SK-N-SH (cell line): ENCODE measurements around the gene CAMK2N2. TPM values are rescaled to one million over a fixed set of nuclear protein-coding genes. Genes with fewer than 3 reads are reported as not detected.

Experiments
- CTCF ChIA-PET: fragments of 300-600, 350-600 bp; formaldehyde crosslinking; extraction: SDS; loops from one replicate; lab custom pipeline; 2021; lab: Yijun Ruan, JAX
- POLR2A ChIA-PET: fragments of 350-600 bp; sonication (Branson Sonifier 250); formaldehyde crosslinking; extraction: SDS; loops from one replicate; lab custom pipeline; 2020; ENCODE audit warnings: antibody characterized with exemption, inconsistent platforms; lab: Yijun Ruan, JAX
- DNase-seq: peaks from one replicate; pipeline ENCODE4 v3.0.0; 2012
- H2AFZ ChIP-seq: fragments of 200-600 bp; sonication (generic); 2 replicates; pipeline ENCODE4 v1.8.1; 2016; ENCODE audit warnings: antibody characterized with exemption, mild to moderate bottlenecking, low read depth
- H3F3A ChIP-seq: fragments of 200-600 bp; sonication (generic); replicated peaks from 2 replicates; pipeline ENCODE3; 2016; ENCODE audit warnings: antibody characterized with exemption, mild to moderate bottlenecking; ENCODE audit not compliant: insufficient read depth
- H3K27ac ChIP-seq, 2 experiments: fragments of 200-500 bp in 1 of 2; fragments of 200-600 bp in 1 of 2; sonication (Bioruptor generic) in 1 of 2; sonication (generic), shearing (Covaris generic) in 1 of 2; 2 replicates each; pipeline versions ENCODE4 v1.5.1 to v1.6.1; 2014 to 2016; ENCODE audit warnings: low read depth in 2 of 2, inconsistent platforms in 1 of 2, low read length in 1 of 2, mild to moderate bottlenecking in 1 of 2, mixed read lengths in 1 of 2
- H3K27me3 ChIP-seq: fragments of 200-600 bp; sonication (generic), shearing (Covaris generic); 2 replicates; pipeline ENCODE4 v1.6.1; 2016; ENCODE audit warnings: mixed run types; ENCODE audit not compliant: insufficient read depth
- H3K36me3 ChIP-seq, 2 experiments: fragments of 200-500 bp in 1 of 2; fragments of 200-600 bp in 1 of 2; sonication (Bioruptor generic) in 1 of 2; sonication (generic) in 1 of 2; replicated peaks in 1 of 2; 2 replicates each; pipeline versions ENCODE3 to v1.5.1; 2014 to 2016; ENCODE audit warnings: low read length in 1 of 2, mild to moderate bottlenecking in 1 of 2; ENCODE audit not compliant: insufficient read depth in 2 of 2, control insufficient read depth in 1 of 2
- H3K4me1 ChIP-seq, 2 experiments: fragments of 200-500 bp in 1 of 2; fragments of 200-600 bp in 1 of 2; sonication (Bioruptor generic) in 1 of 2; sonication (generic), shearing (Covaris generic) in 1 of 2; 2 replicates each; pipeline versions ENCODE4 v1.5.1 to v1.6.1; 2014 to 2016; ENCODE audit warnings: low read depth in 1 of 2, low read length in 1 of 2, mixed run types in 1 of 2; ENCODE audit not compliant: insufficient read depth in 2 of 2, control insufficient read depth in 1 of 2
- H3K4me2 ChIP-seq: fragments of 200-600 bp; sonication (generic), shearing (Covaris generic); 2 replicates; pipeline ENCODE4 v1.6.1; 2017; ENCODE audit warnings: mixed run types
- H3K4me3 ChIP-seq, 2 experiments: fragments of 200-500 bp in 1 of 2; fragments of 200-600 bp in 1 of 2; sonication (Bioruptor generic) in 1 of 2; sonication (generic), shearing (Covaris generic) in 1 of 2; 2 replicates each; pipeline versions ENCODE4 v1.5.1 to v1.8.1; 2014 to 2016; ENCODE audit warnings: low read depth in 2 of 2, inconsistent platforms in 1 of 2, low read length in 1 of 2, mild to moderate bottlenecking in 1 of 2, mixed read lengths in 1 of 2, moderate library complexity in 1 of 2
- H3K79me2 ChIP-seq: fragments of 200-600 bp; sonication (generic); 2 replicates; pipeline ENCODE4 v1.8.1; 2017; ENCODE audit warnings: mild to moderate bottlenecking; ENCODE audit not compliant: insufficient read depth
- H3K9ac ChIP-seq: fragments of 200-600 bp; sonication (generic); 2 replicates; pipeline ENCODE4 v1.6.1; 2017; ENCODE audit warnings: mixed run types
- H3K9me2 ChIP-seq: fragments of 200-600 bp; sonication (generic); 2 replicates; pipeline ENCODE4 v1.6.1; 2017; ENCODE audit warnings: mixed run types
- H3K9me3 ChIP-seq: fragments of 200-600 bp; sonication (generic); 2 replicates; pipeline ENCODE4 v1.6.1; 2017; ENCODE audit warnings: mixed run types, mild to moderate bottlenecking, moderate library complexity
- H4K20me1 ChIP-seq: fragments of 200-600 bp; sonication (generic); 2 replicates; pipeline ENCODE4 v1.6.1; 2017; ENCODE audit warnings: mild to moderate bottlenecking, mixed run types; ENCODE audit not compliant: insufficient read depth
- CTCF ChIP-seq: fragments of 200-600 bp; sonication (generic); IDR thresholded peaks from 2 replicates; pipeline ENCODE4 v1.6.1; 2017; ENCODE audit warnings: antibody characterized with exemption, mild to moderate bottlenecking, moderate library complexity
- EZH2phosphoT487 ChIP-seq: fragments of 200-600 bp; sonication (generic); IDR thresholded peaks from 2 replicates; pipeline ENCODE4 v1.6.1; 2017; ENCODE audit warnings: low read depth, mixed run types, mild to moderate bottlenecking, antibody characterized with exemption, moderate library complexity, borderline replicate concordance
- FOXJ3 ChIP-seq: sonication (generic); formaldehyde crosslinking; IDR thresholded peaks from 2 replicates; pipeline ENCODE4 v1.5.1; 2020; ENCODE audit warnings: mild to moderate bottlenecking, missing genetic modification reagents
- JUND ChIP-seq: IDR thresholded peaks from 2 replicates; pipeline ENCODE4 v1.4.0; 2012
- MEF2A ChIP-seq: IDR thresholded peaks from 2 replicates; pipeline ENCODE4 v1.4.0; 2012; ENCODE audit warnings: low read depth, borderline replicate concordance
- MXI1 ChIP-seq: IDR thresholded peaks from 2 replicates; pipeline ENCODE4 v1.6.1; 2012; ENCODE audit warnings: mild to moderate bottlenecking, low read depth, low read length, improper control_type of control experiment
- NFIC ChIP-seq: IDR thresholded peaks from 2 replicates; pipeline ENCODE4 v1.4.0; 2012; ENCODE audit warnings: borderline replicate concordance
- PBX3 ChIP-seq: IDR thresholded peaks from 2 replicates; pipeline ENCODE4; 2012
- POLR2AphosphoS5 ChIP-seq: IDR thresholded peaks from 2 replicates; pipeline ENCODE4 v1.6.1; 2012; ENCODE audit warnings: low read depth, low read length
- RAD21 ChIP-seq: IDR thresholded peaks from 2 replicates; pipeline ENCODE4 v1.6.1; 2012; ENCODE audit warnings: mild to moderate bottlenecking, low read length
- REST ChIP-seq: IDR thresholded peaks from 2 replicates; pipeline ENCODE4 v1.6.1; 2012; ENCODE audit warnings: mild to moderate bottlenecking, low read depth, low read length, moderate library complexity
- RXRA ChIP-seq: IDR thresholded peaks from 2 replicates; pipeline ENCODE4 v1.4.0; 2012; ENCODE audit warnings: low read depth, mild to moderate bottlenecking, borderline replicate concordance
- SIN3A ChIP-seq: IDR thresholded peaks from 2 replicates; pipeline ENCODE4 v1.6.1; 2012; ENCODE audit warnings: low read depth, mild to moderate bottlenecking, low read length, moderate library complexity, borderline replicate concordance
- SMC3 ChIP-seq: IDR thresholded peaks from 2 replicates; pipeline ENCODE4 v1.6.1; 2012; ENCODE audit warnings: low read depth, low read length, improper control_type of control experiment
- TCF12 ChIP-seq: IDR thresholded peaks from 2 replicates; pipeline ENCODE4 v1.4.0; 2012
- TEAD4 ChIP-seq: IDR thresholded peaks from 2 replicates; pipeline ENCODE4 v1.4.0; 2012; ENCODE audit warnings: mild to moderate bottlenecking, borderline replicate concordance; ENCODE audit not compliant: insufficient read depth
- USF2 ChIP-seq: fragments of 150-350 bp; IDR thresholded peaks from 2 replicates; pipeline ENCODE4 v1.6.1; 2017; ENCODE audit warnings: antibody characterized with exemption, low read length, low read depth, borderline replicate concordance
- YY1 ChIP-seq: IDR thresholded peaks from 2 replicates; pipeline ENCODE4 v1.4.0; 2012; ENCODE audit warnings: low read depth, mild to moderate bottlenecking
- WGBS: methylation state at CpG from one replicate; pipeline ENCODE4 v1.1.6; 2017; ENCODE audit warnings: low lambda C conversion rate; 5-methylcytosine and 5-hydroxymethylcytosine counted together
- polyA plus RNA-seq, 3 experiments: library from polyadenylated mRNA; depleted of rRNA; stranded (reverse); fragments of >200 nt; gene quantifications; 2 replicates each; pipeline ENCODE4 v1.2.3, GENCODE V29; 2012

The CAMK2N2 gene
- polyA plus RNA-seq, 1 of the 3 experiments (the other 2 are of a cell fraction) = 2.2 TPM

GRCh38 chr3:184283681-184284080 lies 22.3 kb upstream of the CAMK2N2 start:
- Histone ChIP-seq H3K27ac (no peak overlapping the region), H3K4me2 (no peak overlapping the region), H3K4me3 (no peak overlapping the region), H3F3A (peaks cover 4% of the 10 kb centered on the region), H4K20me1 (no peaks in the 10 kb centered on the region), H3K4me1 (peaks cover 0 to 4% of the 10 kb centered on the region in 2 experiments; a peak in 1 of 4 replicates), H3K27me3 (peaks cover 3% of the 10 kb centered on the region; the same call in 1 of the 2 replicates), H3K9me3 (no peaks in the 10 kb centered on the region), H3K9ac (no peak overlapping the region), H3K36me3 (no peaks in the 10 kb centered on the region), H3K79me2 (no peaks in the 10 kb centered on the region), H3K9me2 (no peaks in the 10 kb centered on the region), H2AFZ (no peak overlapping the region)
- WGBS = 69% methylated on average over 3 of the region's 8 CpGs
- CTCF ChIA-PET = interaction anchor here (0.8 to 2.2 kb wide), 11 partner anchors 10 to 391 kb away, joined by 3 to 15 read pairs (median 4); partner anchors contain the start of genes ABCC5 and FAM131A
- TF ChIP-seq RXRA (no peak), USF2 (no peak), REST (no peak), JUND (no peak), TEAD4 (no peak), CTCF (no peak), SIN3A (no peak), YY1 (no peak), MXI1 (no peak), RAD21 (no peak), TCF12 (no peak), PBX3 (no peak), FOXJ3 (no peak), NFIC (no peak), SMC3 (no peak), MEF2A (no peak), EZH2phosphoT487 (no peak), POLR2AphosphoS5 (no peak)
- POLR2A ChIA-PET = no interaction called here
- DNase-seq = no peak
